K562 (cell line): ENCODE results near the gene CEBPE. TPM values are rescaled to one million over a fixed set of nuclear protein-coding genes. Genes with fewer than 3 reads are reported as not detected.

Experiments used
- ATAC-seq: fragments of 200-7000 bp; cut with Tn5 transposase; 3 replicates; pipeline ENCODE4 v1.9.1; 2020; ENCODE audit warnings: moderate library complexity
- BruUV-seq: library from RNA; stranded (reverse); fragments of 400-500 nt; replicated peaks from 2 replicates; lab custom pipeline; 2021; lab: Mats Ljungman, UMichigan
- CTCF ChIA-PET: fragments of 300-600 bp; formaldehyde crosslinking; extraction: SDS; loops from one replicate; lab custom pipeline; 2021; ENCODE audit warnings: low intra/inter-chr PET ratio; lab: Yijun Ruan, JAX
- POLR2A ChIA-PET: fragments of 300-600, 350-650 bp; sonication (Branson Sonifier 250); formaldehyde crosslinking; extraction: SDS; loops from one replicate; lab custom pipeline; 2021; ENCODE audit warnings: antibody characterized with exemption, inconsistent platforms; lab: Yijun Ruan, JAX
- DNase-seq, 4 experiments: peaks; one replicate each; pipeline versions ENCODE4 v3.0.0 to v3.0.0-alpha.2; 2011 to 2018; ENCODE audit warnings: low spot score in 3 of 4, mixed read lengths in 3 of 4; ENCODE audit errors: extremely low read depth in 1 of 4
- FAIRE-seq: peaks from 2 replicates; lab custom pipeline; 2011; peaks lifted over from hg19 to GRCh38; lab: Jason Lieb, UNC
- H2AFZ ChIP-seq: 2 replicates; pipeline ENCODE4 v1.6.0; 2011; ENCODE audit warnings: low read depth, low read length, control low read depth, inconsistent platforms
- H3K27ac ChIP-seq: fragments of 200-600 bp; 3 replicates; pipeline ENCODE4 v1.8.0; 2011; ENCODE audit warnings: low read depth, mild to moderate bottlenecking, control low read depth, inconsistent platforms, low read length, moderate library complexity, mixed read lengths; ENCODE audit errors: extremely low read depth
- H3K27me3 ChIP-seq, 2 experiments: fragments of 300-600 bp in 1 of 2; 2 replicates in 1 of 2; 3 replicates in 1 of 2; pipeline versions ENCODE4 v1.6.0 to v1.8.0; 2011; ENCODE audit warnings: inconsistent platforms in 2 of 2, low read length in 2 of 2, mild to moderate bottlenecking in 1 of 2, mixed read lengths in 1 of 2, moderate library complexity in 1 of 2; ENCODE audit not compliant: control insufficient read depth in 2 of 2, insufficient read depth in 2 of 2
- H3K36me3 ChIP-seq: fragments of 300-600 bp; 3 replicates; pipeline ENCODE4 v1.8.0; 2011; ENCODE audit warnings: mild to moderate bottlenecking, low read length, inconsistent platforms; ENCODE audit not compliant: control insufficient read depth, insufficient read depth
- H3K4me1 ChIP-seq, 2 experiments: fragments of 200-600 bp in 1 of 2; replicated peaks in 1 of 2; 2 replicates in 1 of 2; 3 replicates in 1 of 2; pipeline versions ENCODE4 v1.5.1 to v1.8.0; 2011; ENCODE audit warnings: inconsistent platforms in 2 of 2, low read length in 2 of 2, mild to moderate bottlenecking in 1 of 2, mixed read lengths in 1 of 2, moderate library complexity in 1 of 2; ENCODE audit not compliant: control insufficient read depth in 2 of 2, insufficient read depth in 2 of 2
- H3K4me2 ChIP-seq: 2 replicates; pipeline ENCODE4 v1.6.1; 2011; ENCODE audit warnings: low read length, control low read depth, inconsistent platforms, mixed read lengths; ENCODE audit not compliant: insufficient read depth
- H3K4me3 ChIP-seq: fragments of 200-600 bp; sonication (generic), shearing (Covaris generic); 2 replicates; pipeline ENCODE4 v1.5.1; 2016; ENCODE audit warnings: control low read depth, inconsistent platforms
- H3K79me2 ChIP-seq: fragments of 200-600 bp; 3 replicates; pipeline ENCODE4 v1.8.0; 2011; ENCODE audit warnings: low read length, inconsistent platforms; ENCODE audit not compliant: control insufficient read depth, insufficient read depth
- H3K9ac ChIP-seq, 2 experiments: 2 replicates each; pipeline versions ENCODE4 v1.6.0 to v1.6.1; 2011; ENCODE audit warnings: low read depth in 2 of 2, low read length in 2 of 2, control low read depth in 1 of 2, inconsistent platforms in 1 of 2, mild to moderate bottlenecking in 1 of 2, mixed read lengths in 1 of 2; ENCODE audit not compliant: insufficient read depth in 1 of 2
- H3K9me1 ChIP-seq: one replicate; pipeline ENCODE4 v1.6.0; 2011; ENCODE audit warnings: inconsistent platforms, mild to moderate bottlenecking, low read length, moderate library complexity; ENCODE audit not compliant: control insufficient read depth, insufficient read depth
- H3K9me3 ChIP-seq: replicated peaks from 2 replicates; pipeline ENCODE4 v1.5.1; 2011; ENCODE audit warnings: low read depth, low read length, inconsistent platforms; ENCODE audit not compliant: control insufficient read depth, insufficient read depth
- H4K20me1 ChIP-seq: replicated peaks from 2 replicates; pipeline ENCODE4 v1.6.1; 2011; ENCODE audit warnings: low read length, inconsistent platforms, mixed read lengths; ENCODE audit not compliant: control insufficient read depth, insufficient read depth
- ARHGAP35 ChIP-seq: fragments of 450-650 bp; IDR thresholded peaks from 2 replicates; pipeline ENCODE4 v1.6.1; 2018; ENCODE audit not compliant: partially characterized antibody
- BCOR ChIP-seq: fragments of 450-650 bp; IDR thresholded peaks from 2 replicates; pipeline ENCODE4 v1.6.1; 2016
- BRD9 ChIP-seq: fragments of 450-650 bp; IDR thresholded peaks from 2 replicates; pipeline ENCODE4 v1.6.1; 2018; ENCODE audit warnings: low read depth; ENCODE audit not compliant: partially characterized antibody
- ILK ChIP-seq: fragments of 450-650 bp; IDR thresholded peaks from 2 replicates; pipeline ENCODE4 v1.6.1; 2016; ENCODE audit warnings: missing genetic modification characterization, low read depth, mild to moderate bottlenecking, missing compliant biosample characterization, moderate library complexity, borderline replicate concordance
- RBM25 ChIP-seq: fragments of 200-400 bp; formaldehyde crosslinking; IDR thresholded peaks from 2 replicates; pipeline ENCODE4 v1.6.1; 2018; ENCODE audit warnings: low read length, low read depth, moderate library complexity; ENCODE audit not compliant: severe bottlenecking
- SMARCA5 ChIP-seq: fragments of 450-650 bp; IDR thresholded peaks from 2 replicates; pipeline ENCODE4 v1.6.1; 2016
- TCF7 ChIP-seq: sonication (generic); IDR thresholded peaks from 2 replicates; pipeline ENCODE4 v1.6.1; 2016; ENCODE audit warnings: antibody characterized with exemption, borderline replicate concordance
- ZNF121 ChIP-seq: sonication (generic); formaldehyde crosslinking; conservative IDR thresholded peaks from 2 replicates; pipeline ENCODE4 v1.8.0; 2022; ENCODE audit warnings: missing genetic modification reagents
- ZNF124 ChIP-seq: sonication (generic); formaldehyde crosslinking; IDR thresholded peaks from 2 replicates; pipeline ENCODE4 v1.8.1; 2022; ENCODE audit warnings: missing genetic modification reagents
- WGBS: fragments of 100-300 bp; shearing (Covaris generic); methylation state at CpG from one replicate; pipeline ENCODE4 v1.1.6; 2016; ENCODE audit warnings: low coverage, mixed read lengths; ENCODE audit not compliant: insufficient coverage; ENCODE audit errors: missing lambda C conversion rate; 5-methylcytosine and 5-hydroxymethylcytosine counted together
- in situ Hi-C: fragments of 300-500 bp; cut with MboI; formaldehyde crosslinking; loops from 4 replicates; pipeline ENCODE4 v1.15.0; 2018; ENCODE audit warnings: inconsistent platforms, mixed read lengths
- intact Hi-C: fragments of 100-400 bp; cut with micrococcal nuclease; formaldehyde crosslinking; loops from 2 replicates; pipeline ENCODE4 v1.14.2; 2022
- polyA plus RNA-seq, 8 experiments: library from polyadenylated mRNA; depleted of rRNA in 4 of 8; stranded (reverse) in 5 of 8; unstranded in 3 of 8; fragments of >200 nt; fragmentation: Nextera tagmentation in 2 of 8; fragmentation: Illumina TruSeq in 1 of 8; extraction: Ambion mirVana in 2 of 8; extraction: Trizol in 1 of 8; gene quantifications; 2 replicates each; pipeline versions ENCODE4 v1.2.1 to v1.2.3, GENCODE V29; 2011 to 2014; ENCODE audit warnings: inconsistent platforms in 1 of 8, missing spikeins in 1 of 8
- total RNA-seq, 7 experiments: library from RNA; depleted of rRNA in 6 of 7; stranded (reverse); fragments of >200 nt in 6 of 7; fragmentation: Illumina TruSeq in 2 of 7; extraction: Trizol in 2 of 7; gene quantifications; 2 replicates each; pipeline versions ENCODE4 v1.2.1 to v1.2.3, GENCODE V29; 2011 to 2021; ENCODE audit warnings: low replicate concordance in 1 of 7
- TF ChIP-seq, protein P1 (sequence below): conservative IDR thresholded peaks from 2 replicates; pipeline ENCODE4 v1.6.1; 2011; ENCODE audit warnings: low read depth, mild to moderate bottlenecking, low read length; ENCODE audit not compliant: control insufficient read depth

Gene CEBPE
- total and polyA plus RNA-seq, 9 of the 15 experiments (the other 6 are each of a cell fraction or from before 2014, with no cell fraction given), result 0.09 to 0.15 (median 0.13) TPM; not detected in 6

DNA sequence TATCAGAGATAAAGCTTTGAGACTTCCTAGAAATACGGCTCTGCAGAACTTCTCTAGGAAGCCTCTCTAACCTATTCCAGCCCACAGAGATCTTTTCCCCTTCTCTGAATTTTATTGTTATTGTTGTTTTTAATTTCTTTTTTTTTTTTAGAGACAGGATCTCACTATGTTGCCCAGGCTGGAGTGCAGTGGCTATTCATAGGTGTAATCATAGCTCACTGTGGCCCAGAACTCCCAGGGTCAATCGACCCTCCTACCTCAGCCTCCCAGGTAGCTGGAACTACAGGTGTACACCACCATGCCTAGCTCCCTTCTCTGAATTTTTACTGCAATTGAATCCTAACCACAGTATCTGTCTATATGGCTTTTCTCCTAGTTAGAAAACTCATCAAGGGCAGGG lies 44.8 kb upstream of the CEBPE start:
- Histone ChIP-seq H2AFZ (peak overlapping the region; percentile 27; the same call in 1 of the 2 replicates), H3K79me2 (no peaks in the 10 kb centered on the region), H3K4me3 (no peak overlapping the region), H4K20me1 (no peaks in the 10 kb centered on the region), H3K9ac (peak overlapping the region in 1 of 2 experiments; percentile 2; a peak in 1 of 4 replicates), H3K4me1 (peaks cover 57 to 68% of the 10 kb centered on the region in 2 experiments), H3K9me1 (no peaks in the 10 kb centered on the region), H3K4me2 (peak overlapping the region; percentile 2; the same call in 1 of the 2 replicates), H3K9me3 (no peaks in the 10 kb centered on the region), H3K27me3 (no peaks in the 10 kb centered on the region), H3K36me3 (no peaks in the 10 kb centered on the region; the same call in 2 of the 3 replicates), H3K27ac (peak overlapping the region; percentile 48; the same call in 2 of the 3 replicates)
- ChIA-PET POLR2A (interaction anchor here (0.9 to 1.8 kb wide), 6 partner anchors 10 to 233 kb away, joined by 3 to 4 read pairs (median 3); no protein-coding TSS in a partner anchor), CTCF (no interaction called here)
- DNase-seq, result no peak
- no TSS peak for BruUV-seq
- TF ChIP-seq BRD9, result no peak
- peak; percentile 44 for TF ChIP-seq ARHGAP35
- no peak for TF ChIP-seq TCF7
- TF ChIP-seq RBM25, result peak; percentile 25
- TF ChIP-seq ZNF124 (CRISPR knock-in tag), result no peak
- TF ChIP-seq, protein P1, sequence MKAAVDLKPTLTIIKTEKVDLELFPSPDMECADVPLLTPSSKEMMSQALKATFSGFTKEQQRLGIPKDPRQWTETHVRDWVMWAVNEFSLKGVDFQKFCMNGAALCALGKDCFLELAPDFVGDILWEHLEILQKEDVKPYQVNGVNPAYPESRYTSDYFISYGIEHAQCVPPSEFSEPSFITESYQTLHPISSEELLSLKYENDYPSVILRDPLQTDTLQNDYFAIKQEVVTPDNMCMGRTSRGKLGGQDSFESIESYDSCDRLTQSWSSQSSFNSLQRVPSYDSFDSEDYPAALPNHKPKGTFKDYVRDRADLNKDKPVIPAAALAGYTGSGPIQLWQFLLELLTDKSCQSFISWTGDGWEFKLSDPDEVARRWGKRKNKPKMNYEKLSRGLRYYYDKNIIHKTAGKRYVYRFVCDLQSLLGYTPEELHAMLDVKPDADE, result no peak
- 0 out of 2 replicates have a peak, but pooled peaks have one; percentile 50 for TF ChIP-seq SMARCA5
- peak; percentile 70; the same call in 1 of the 2 replicates for TF ChIP-seq BCOR
- TF ChIP-seq ZNF121 (CRISPR knock-in tag), result peak; percentile 95
- TF ChIP-seq ILK (tag), result no peak
- no peak for ATAC-seq
- WGBS, result 21% methylated on average over 2 of the region's 2 CpGs
- FAIRE-seq, result no peak
- in situ Hi-C loops (no loop called here), intact Hi-C loops (no loop called here)
